BE2C (cell line): ENCODE measurements around the gene HIPK1.
A peak's percentile ranks its signal among the peaks of the same experiment; 100 is the strongest.

Experiments
- DNase-seq: peaks from one replicate; pipeline ENCODE4 v3.0.0-alpha.2; 2020
- H3K27me3 ChIP-seq: fragments of 250-450 bp; sonication (Bioruptor Pico); 2 replicates; pipeline ENCODE4 v1.5.1; 2020; ENCODE audit warnings: mild to moderate bottlenecking
- H3K36me3 ChIP-seq: fragments of 250-450 bp; sonication (Bioruptor Pico); 2 replicates; pipeline ENCODE4 v1.5.1; 2020; ENCODE audit warnings: mild to moderate bottlenecking
- H3K4me1 ChIP-seq: fragments of 250-450 bp; sonication (Bioruptor Pico); 2 replicates; pipeline ENCODE4 v1.5.1; 2020
- H3K4me3 ChIP-seq: 2 replicates; pipeline ENCODE4 v1.5.1; 2011; ENCODE audit warnings: low read depth, low read length
- H3K9me3 ChIP-seq: fragments of 250-450 bp; sonication (Bioruptor Pico); 2 replicates; pipeline ENCODE4 v1.5.1; 2020
- TF ChIP-seq, protein P1 (sequence below): IDR thresholded peaks from 2 replicates; pipeline ENCODE4 v1.5.1; 2012; ENCODE audit warnings: mild to moderate bottlenecking, low read depth, low read length

HIPK1 gene

DNA sequence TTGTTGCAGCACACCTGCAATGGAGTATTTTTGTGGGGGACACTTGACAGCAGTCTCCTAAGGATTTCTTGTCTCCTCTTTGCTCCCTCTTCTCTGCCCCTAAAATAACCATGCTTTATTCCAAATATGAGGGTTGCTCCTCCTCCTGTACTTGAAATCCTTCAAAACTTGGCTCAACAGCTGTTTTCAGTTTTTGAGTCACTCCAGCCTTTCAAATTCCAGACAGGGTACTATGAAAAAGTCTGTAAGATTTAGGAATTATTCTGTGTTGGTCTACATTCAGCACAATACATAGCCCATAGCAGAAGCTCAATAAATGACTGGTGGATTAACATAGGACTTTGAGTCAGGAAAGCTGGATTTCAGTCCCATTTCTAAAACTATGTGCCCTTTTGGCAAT, 30.0 kb upstream of the HIPK1 start:
- no peak for DNase-seq
- H3K36me3 ChIP-seq: peaks cover 42% of the 10 kb centered on the region
- H3K4me3 ChIP-seq: no peak overlapping the region
- no peaks in the 10 kb centered on the region for H3K9me3 ChIP-seq
- peaks cover 3% of the 10 kb centered on the region; the same call in 1 of the 2 replicates for H3K4me1 ChIP-seq
- TF ChIP-seq, protein P1, sequence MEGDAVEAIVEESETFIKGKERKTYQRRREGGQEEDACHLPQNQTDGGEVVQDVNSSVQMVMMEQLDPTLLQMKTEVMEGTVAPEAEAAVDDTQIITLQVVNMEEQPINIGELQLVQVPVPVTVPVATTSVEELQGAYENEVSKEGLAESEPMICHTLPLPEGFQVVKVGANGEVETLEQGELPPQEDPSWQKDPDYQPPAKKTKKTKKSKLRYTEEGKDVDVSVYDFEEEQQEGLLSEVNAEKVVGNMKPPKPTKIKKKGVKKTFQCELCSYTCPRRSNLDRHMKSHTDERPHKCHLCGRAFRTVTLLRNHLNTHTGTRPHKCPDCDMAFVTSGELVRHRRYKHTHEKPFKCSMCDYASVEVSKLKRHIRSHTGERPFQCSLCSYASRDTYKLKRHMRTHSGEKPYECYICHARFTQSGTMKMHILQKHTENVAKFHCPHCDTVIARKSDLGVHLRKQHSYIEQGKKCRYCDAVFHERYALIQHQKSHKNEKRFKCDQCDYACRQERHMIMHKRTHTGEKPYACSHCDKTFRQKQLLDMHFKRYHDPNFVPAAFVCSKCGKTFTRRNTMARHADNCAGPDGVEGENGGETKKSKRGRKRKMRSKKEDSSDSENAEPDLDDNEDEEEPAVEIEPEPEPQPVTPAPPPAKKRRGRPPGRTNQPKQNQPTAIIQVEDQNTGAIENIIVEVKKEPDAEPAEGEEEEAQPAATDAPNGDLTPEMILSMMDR: no peak
- H3K27me3 ChIP-seq: no peaks in the 10 kb centered on the region

DNA sequence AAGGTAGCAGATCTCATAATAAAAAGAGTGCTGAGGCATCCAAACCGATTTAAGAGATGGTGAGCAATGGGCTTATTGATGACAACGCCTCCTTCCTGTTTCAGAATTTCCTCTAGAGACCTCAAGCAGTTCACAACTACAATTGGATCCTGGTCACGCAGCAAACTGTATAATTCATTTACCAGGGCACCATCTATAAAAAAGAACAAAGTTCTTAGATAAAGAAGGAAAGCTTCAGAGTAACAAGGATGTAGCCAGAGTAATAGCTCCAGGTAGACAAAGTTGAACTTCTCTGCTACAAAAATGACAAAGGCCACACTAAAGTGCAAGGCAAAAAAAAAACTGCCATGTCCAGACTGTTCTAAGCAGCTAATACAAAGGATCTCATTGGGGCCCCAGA, 27.9 kb upstream of the HIPK1 start:
- peaks cover 26% of the 10 kb centered on the region for H3K36me3 ChIP-seq
- no peaks in the 10 kb centered on the region for H3K27me3 ChIP-seq
- no peak overlapping the region for H3K4me3 ChIP-seq
- DNase-seq: no peak
- H3K4me1 ChIP-seq: peaks cover 3% of the 10 kb centered on the region; the same call in 1 of the 2 replicates
- no peaks in the 10 kb centered on the region for H3K9me3 ChIP-seq
- TF ChIP-seq, protein P1: no peak

DNA sequence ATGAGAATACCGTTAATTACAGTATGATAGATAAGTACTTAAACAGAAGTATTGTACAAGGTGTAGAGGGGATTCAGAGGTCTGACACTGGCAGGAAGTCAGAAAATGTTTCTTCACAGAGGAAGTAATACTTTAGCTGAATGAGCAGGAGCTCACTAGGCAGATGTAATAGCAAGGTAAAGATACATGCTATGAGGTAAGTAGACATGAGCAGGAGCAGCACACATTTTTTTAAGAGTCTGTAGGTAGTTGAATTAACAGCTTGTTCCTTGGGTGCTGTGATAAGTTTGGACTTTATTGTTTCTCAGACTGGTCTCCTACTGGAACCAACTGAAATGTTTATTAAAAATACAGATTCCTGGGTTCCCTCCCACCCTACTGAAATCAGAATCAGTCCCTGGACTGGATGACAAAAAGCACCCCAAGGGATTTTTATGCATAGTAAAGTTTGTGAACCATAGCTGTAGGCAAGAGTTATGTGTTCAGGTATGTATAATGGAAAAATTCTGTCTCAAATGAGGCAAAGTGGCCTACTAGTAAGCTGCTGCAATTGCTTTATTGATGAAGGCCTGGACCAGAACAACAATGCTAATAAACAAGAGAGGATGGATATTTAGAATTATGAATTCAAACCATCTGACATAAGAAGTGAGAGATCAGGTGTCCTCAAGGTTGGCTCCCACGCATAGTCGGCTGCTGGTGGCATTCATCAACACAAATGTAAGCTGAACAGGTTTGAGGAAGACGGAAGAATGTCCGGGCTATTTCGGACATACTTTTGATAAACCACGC, 25.4 kb upstream of the HIPK1 start:
- TF ChIP-seq, protein P1: no peak
- peaks cover 3% of the 10 kb centered on the region; the same call in 1 of the 2 replicates for H3K4me1 ChIP-seq
- peak overlapping the region; percentile 84 for H3K4me3 ChIP-seq
- H3K9me3 ChIP-seq: no peaks in the 10 kb centered on the region
- H3K27me3 ChIP-seq: no peaks in the 10 kb centered on the region
- no peak for DNase-seq
- peaks cover 8% of the 10 kb centered on the region for H3K36me3 ChIP-seq

DNA sequence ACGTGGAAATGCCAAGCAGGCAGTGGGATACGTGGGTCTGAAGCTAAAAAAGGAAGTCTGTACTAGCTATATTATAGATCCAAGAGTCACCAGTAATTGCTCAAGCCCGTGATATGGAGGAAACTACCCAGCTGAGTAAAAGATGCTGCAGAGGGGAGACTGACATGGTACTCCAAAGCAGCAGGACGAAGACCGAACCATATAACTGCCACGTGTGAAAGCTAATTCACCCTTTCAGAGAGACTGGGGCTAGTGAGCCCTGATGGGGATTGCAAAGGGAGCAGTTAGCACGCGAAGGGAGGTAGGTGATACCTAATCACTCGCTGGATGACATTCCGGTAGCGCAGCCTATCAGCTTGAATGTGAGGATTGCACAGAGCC, 24.8 kb upstream of the HIPK1 start:
- TF ChIP-seq, protein P1: no peak
- DNase-seq: no peak
- peak overlapping the region; percentile 84 for H3K4me3 ChIP-seq
- H3K36me3 ChIP-seq: peaks cover 12% of the 10 kb centered on the region
- H3K9me3 ChIP-seq: no peaks in the 10 kb centered on the region
- no peaks in the 10 kb centered on the region for H3K27me3 ChIP-seq
- peaks cover 3% of the 10 kb centered on the region; the same call in 1 of the 2 replicates for H3K4me1 ChIP-seq

DNA sequence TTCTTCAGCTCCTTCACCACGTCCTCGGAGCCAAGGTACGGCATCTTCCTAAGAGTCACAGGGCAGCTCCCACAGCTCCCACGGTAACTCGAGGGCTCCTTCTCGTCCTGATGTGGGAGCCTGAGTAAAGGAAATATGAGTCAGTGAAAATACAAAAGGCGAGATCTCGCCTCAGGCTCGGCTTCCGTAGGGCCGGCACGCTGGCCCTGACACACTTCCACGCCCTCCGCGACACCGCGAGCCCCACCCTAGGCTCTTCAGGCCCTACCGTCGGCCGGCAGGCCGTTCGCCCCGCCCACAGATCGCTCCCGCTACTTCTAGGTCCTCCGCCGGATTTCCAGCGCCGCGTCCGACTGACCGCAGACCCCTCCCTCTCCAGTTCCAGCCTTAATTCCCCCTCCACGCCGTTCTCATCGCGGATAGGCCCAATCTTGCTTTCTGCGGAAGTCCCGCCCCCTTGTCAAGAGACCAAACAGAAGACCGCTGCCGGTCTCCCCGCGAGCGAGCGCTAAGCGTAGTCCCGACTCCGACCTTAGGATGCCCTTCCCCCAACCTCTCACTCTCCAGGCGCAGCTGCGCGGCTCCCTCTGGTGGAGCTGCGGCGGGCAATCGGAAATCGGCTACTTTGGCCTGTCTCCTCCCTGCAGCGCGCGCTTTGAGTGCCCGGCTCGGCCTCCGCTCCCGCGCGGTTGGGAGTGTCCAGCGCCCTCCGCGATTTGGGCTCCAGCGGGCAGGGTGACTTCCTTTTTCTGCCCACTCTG, 24.3 kb upstream of the HIPK1 start, which contains the start of the genes AP4B1 and DCLRE1B:
AP4B1 (minus strand) TSS at position 126 of the 761 bp plus-strand sequence; CDS start at position 44, 82 bp downstream.
DCLRE1B (plus strand) TSS at position 653 of the 761 bp plus-strand sequence. CDS start 261 bp downstream, outside the sequence.
- peak; percentile 99 for DNase-seq
- Histone ChIP-seq H3K36me3 (peaks cover 11% of the 10 kb centered on the region), H3K4me1 (peaks cover 3% of the 10 kb centered on the region; the same call in 1 of the 2 replicates), H3K4me3 (peak within 1 kb of the TSS; percentile 100), H3K27me3 (no peaks in the 10 kb centered on the region), H3K9me3 (no peaks in the 10 kb centered on the region)
- TF ChIP-seq, protein P1: peak; percentile 68
